Measurements from ENCODE around the gene PDAP1.
A peak's percentile ranks its signal among the peaks of the same experiment; 100 is the strongest.

The PDAP1 gene

GRCh38 chr7:99371376-99371920 lies 36.9 kb downstream of the PDAP1 start:
- no peak overlapping the region for H3K4me3 ChIP-seq (replicated peaks in 1 of 2; ENCODE audit: low read depth in 2 of 2, low read length in 2 of 2)
- no peak for TF ChIP-seq CTCF (IDR thresholded peaks at IDR 0.05; ENCODE audit: low read depth, low read length)
- no peak for DNase-seq (ENCODE audit: low read depth in 2 of 2)

GRCh38 chr7:99369767-99370391 lies 38.5 kb downstream of the PDAP1 start:
- no peak for TF ChIP-seq CTCF (IDR thresholded peaks at IDR 0.05; ENCODE audit: low read depth, low read length)
- H3K4me3 ChIP-seq (replicated peaks in 1 of 2; ENCODE audit: low read depth in 2 of 2, low read length in 2 of 2) = no peak overlapping the region
- peak in 1 of 2 donors; percentile 57 for DNase-seq (ENCODE audit: low read depth in 2 of 2)

DNA sequence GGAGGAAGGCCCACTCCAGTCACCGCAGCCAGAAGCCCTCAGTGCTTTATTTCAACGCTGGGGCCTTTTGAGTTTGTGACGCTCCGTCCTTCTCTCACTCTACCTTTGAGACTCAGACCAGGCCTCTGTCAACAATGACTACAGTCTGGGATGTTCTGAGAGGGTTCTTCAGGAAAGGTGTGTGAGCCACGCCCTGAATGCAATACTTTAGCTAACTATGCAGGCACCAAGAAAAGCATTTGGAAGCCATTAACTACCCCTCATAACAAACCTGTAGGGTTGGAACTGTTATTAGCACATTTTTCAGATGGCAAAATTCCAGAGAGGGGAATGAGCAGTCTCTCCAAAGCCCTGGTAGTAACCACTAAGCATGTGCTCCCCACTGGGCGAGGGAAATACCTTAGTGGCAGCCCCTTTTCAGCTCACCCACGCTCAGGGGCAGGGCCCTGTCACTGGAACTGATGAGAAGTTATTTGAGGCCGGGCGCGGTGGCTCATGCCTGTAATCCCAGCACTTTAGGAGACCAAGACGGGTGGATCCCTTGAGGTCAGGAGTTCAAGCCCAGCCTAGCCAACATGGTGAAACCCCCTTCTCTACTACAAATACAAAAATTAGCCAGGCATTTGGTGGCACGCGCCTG lies 39.5 kb downstream of the PDAP1 start:
- TF ChIP-seq CTCF (IDR thresholded peaks at IDR 0.05; ENCODE audit: low read depth, low read length) = no peak
- DNase-seq (ENCODE audit: low read depth in 2 of 2) = no peak
- H3K4me3 ChIP-seq (replicated peaks in 1 of 2; ENCODE audit: low read depth in 2 of 2, low read length in 2 of 2) = no peak overlapping the region

DNA sequence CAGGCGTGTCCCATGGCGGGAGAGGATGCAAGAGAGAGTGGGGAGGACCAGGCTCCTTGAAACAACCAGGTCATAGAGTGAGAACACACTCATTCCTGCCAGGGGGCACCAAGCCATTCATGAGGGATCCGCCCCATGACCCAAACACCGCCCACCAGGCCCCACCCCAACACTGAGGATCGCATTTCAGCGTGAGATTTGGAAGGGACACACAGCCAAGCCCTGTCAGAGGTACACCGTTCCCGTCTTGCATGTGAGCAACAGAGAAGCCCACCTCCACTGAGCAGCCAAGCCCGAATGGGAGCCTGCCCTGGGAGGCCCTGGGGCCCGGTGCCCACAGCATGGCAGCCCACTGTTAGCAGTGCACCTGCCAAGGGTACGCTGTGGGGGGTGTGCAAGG lies 41.8 kb downstream of the PDAP1 start:
- no peak overlapping the region for H3K4me3 ChIP-seq (replicated peaks in 1 of 2; ENCODE audit: low read depth in 2 of 2, low read length in 2 of 2)
- no peak for TF ChIP-seq CTCF (IDR thresholded peaks at IDR 0.05; ENCODE audit: low read depth, low read length)

DNA sequence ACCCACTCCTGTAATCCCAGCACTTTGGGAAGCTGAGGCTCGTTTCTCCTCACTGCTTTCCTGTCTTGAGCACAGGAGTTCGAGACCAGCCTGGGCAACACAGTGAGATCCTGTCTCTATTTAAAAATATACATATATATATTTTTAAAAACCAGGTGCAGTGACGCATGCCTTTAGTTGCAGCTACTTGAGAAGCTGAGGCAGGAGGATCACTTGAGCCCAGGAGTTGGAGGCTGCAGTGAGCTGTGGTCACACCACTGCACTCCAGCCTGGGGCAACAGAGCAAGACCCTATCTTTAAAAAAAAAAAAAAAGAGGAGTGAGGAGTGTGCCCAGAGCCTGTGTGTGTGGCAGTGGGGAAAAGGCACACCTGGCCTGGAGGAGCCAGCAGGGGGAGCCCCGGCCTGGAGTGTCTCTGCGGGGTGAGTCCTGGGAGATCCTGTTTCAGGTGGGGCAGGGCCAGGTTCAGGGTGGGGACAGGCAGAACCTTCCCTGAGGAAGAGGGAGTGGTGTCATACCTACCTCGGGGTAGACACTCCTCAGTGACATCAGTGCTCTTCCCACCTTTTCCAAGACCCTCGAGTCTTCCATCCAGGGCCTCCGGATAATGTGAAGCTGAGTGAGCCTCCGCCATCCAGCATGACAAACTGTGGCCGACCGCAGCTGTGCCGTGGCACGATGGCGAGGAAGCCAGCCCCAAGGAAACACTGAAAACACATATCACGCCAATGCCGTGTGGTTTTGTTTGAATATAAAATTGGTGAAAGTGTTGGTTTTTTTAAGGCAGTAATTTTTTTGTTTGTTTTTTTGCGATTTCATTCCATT lies 42.9 kb downstream of the PDAP1 start:
- peak; percentile 60 for TF ChIP-seq CTCF (IDR thresholded peaks at IDR 0.05; ENCODE audit: low read depth, low read length)
- DNase-seq (ENCODE audit: low read depth in 2 of 2) = peak; percentile 26 to 29
- no peak overlapping the region for H3K4me3 ChIP-seq (replicated peaks in 1 of 2; ENCODE audit: low read depth in 2 of 2, low read length in 2 of 2)

More for the DNA sequence above, 41.8 kb downstream of the PDAP1 start:
- DNase-seq (ENCODE audit: low read depth in 2 of 2) = no peak

DNA sequence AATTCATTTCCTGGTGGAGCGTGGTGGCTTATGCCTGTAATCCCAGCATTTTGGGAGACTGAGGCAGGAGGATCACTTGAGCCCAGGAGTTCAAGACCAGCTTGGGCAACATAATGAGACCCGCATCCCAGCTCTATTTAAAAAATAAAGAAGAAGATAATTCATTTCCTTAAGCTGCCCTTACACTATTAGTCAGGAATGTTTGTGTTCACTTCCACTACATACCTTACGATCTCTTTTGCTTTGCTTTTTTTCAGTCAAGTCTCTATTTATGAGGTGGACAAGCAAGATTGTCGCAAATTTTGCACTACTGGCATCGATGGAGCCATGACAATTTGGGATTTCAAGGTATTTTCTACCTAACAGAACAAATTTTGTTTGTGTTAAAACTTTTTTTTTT lies 45.1 kb downstream of the PDAP1 start:
- no peak for TF ChIP-seq CTCF (IDR thresholded peaks at IDR 0.05; ENCODE audit: low read depth, low read length)
- DNase-seq (ENCODE audit: low read depth in 2 of 2) = no peak
- H3K4me3 ChIP-seq (replicated peaks in 1 of 2; ENCODE audit: low read depth in 2 of 2, low read length in 2 of 2) = no peak overlapping the region
